PC-9 (cell line): ENCODE data around the gene ZER1. TPM values are rescaled to one million over a fixed set of nuclear protein-coding genes. Genes with fewer than 3 reads are reported as not detected.

ENCODE experiments used
- BruUV-seq: library from RNA; stranded (reverse); fragments of 400-500 nt; replicated peaks from 2 replicates; lab custom pipeline; 2021; lab: Mats Ljungman, UMichigan
- CTCF ChIA-PET: fragments of 300-600 bp; sonication (Branson Sonifier 250); formaldehyde crosslinking; loops from one replicate; lab custom pipeline; 2022; ENCODE audit warnings: antibody characterized with exemption; lab: Charles Lee
- POLR2A ChIA-PET: fragments of 300-600 bp; sonication (Branson Sonifier 250); formaldehyde crosslinking; loops from one replicate; lab custom pipeline; 2022; ENCODE audit warnings: antibody characterized with exemption; ENCODE audit not compliant: unreplicated experiment; lab: Charles Lee
- DNase-seq, 2 experiments: peaks; one replicate each; pipeline versions ENCODE4 v3.0.0 to v3.0.0-alpha.2; 2015 to 2022; ENCODE audit warnings: mixed read lengths in 1 of 2
- H2AFZ ChIP-seq: fragments of 200-600 bp; sonication (generic); 2 replicates; pipeline ENCODE4 v1.8.1; 2017; ENCODE audit warnings: antibody characterized with exemption
- H3F3A ChIP-seq: fragments of 200-600 bp; sonication (generic); 2 replicates; pipeline ENCODE4 v1.8.1; 2017; ENCODE audit warnings: antibody characterized with exemption, mild to moderate bottlenecking, low read depth; ENCODE audit not compliant: insufficient read depth
- H3K27ac ChIP-seq: fragments of 200-600 bp; sonication (generic); 2 replicates; pipeline ENCODE4 v1.6.1; 2016; ENCODE audit warnings: mixed run types
- H3K27me3 ChIP-seq: fragments of 200-600 bp; sonication (generic); 2 replicates; pipeline ENCODE4 v1.6.1; 2016; ENCODE audit warnings: low read depth, mixed run types; ENCODE audit not compliant: insufficient read depth
- H3K36me3 ChIP-seq: fragments of 200-600 bp; sonication (generic); 2 replicates; pipeline ENCODE4 v1.6.1; 2016; ENCODE audit warnings: low read depth, mixed run types
- H3K4me1 ChIP-seq: fragments of 200-600 bp; sonication (generic); replicated peaks from 2 replicates; pipeline ENCODE4 v1.6.1; 2016; ENCODE audit warnings: mixed run types; ENCODE audit not compliant: insufficient read depth
- H3K4me2 ChIP-seq: fragments of 200-600 bp; sonication (generic); 2 replicates; pipeline ENCODE4 v1.6.1; 2017; ENCODE audit warnings: mixed run types
- H3K4me3 ChIP-seq: fragments of 200-600 bp; sonication (generic); 2 replicates; pipeline ENCODE4 v1.6.1; 2016; ENCODE audit warnings: mixed run types
- H3K79me2 ChIP-seq: fragments of 200-600 bp; sonication (generic); 2 replicates; pipeline ENCODE4 v1.6.1; 2017; ENCODE audit warnings: low read depth, mixed run types
- H3K9me2 ChIP-seq: fragments of 200-600 bp; sonication (generic); 2 replicates; pipeline ENCODE4 v1.8.1; 2017; ENCODE audit warnings: mild to moderate bottlenecking; ENCODE audit not compliant: insufficient read depth
- H3K9me3 ChIP-seq: fragments of 200-600 bp; sonication (generic); 2 replicates; pipeline ENCODE4 v1.8.1; 2016; ENCODE audit warnings: low read depth; ENCODE audit not compliant: insufficient read depth
- H4K20me1 ChIP-seq: fragments of 200-600 bp; sonication (generic); 2 replicates; pipeline ENCODE4 v1.8.1; 2017; ENCODE audit not compliant: insufficient read depth
- EZH2 ChIP-seq: fragments of 200-600 bp; sonication (generic); IDR thresholded peaks from 2 replicates; pipeline ENCODE4 v1.8.0; 2017; ENCODE audit warnings: antibody characterized with exemption, low read depth
- intact Hi-C: fragments of 100-400 bp; cut with micrococcal nuclease; formaldehyde crosslinking; loops from one replicate; pipeline ENCODE4 v1.10.0; 2022; ENCODE audit not compliant: unreplicated experiment
- total RNA-seq: library from RNA; stranded (reverse); gene quantifications from 2 replicates; pipeline ENCODE4 v1.2.3, GENCODE V29; 2021
- TF ChIP-seq, protein P1 (sequence below): fragments of 200-600 bp; sonication (generic); conservative IDR thresholded peaks from 2 replicates; pipeline ENCODE4 v1.6.1; 2017; ENCODE audit warnings: mixed run types, antibody characterized with exemption, mild to moderate bottlenecking, moderate library complexity

Gene ZER1
- total RNA-seq, 1 experiment from 2014 or later: 65.2 TPM

- POLR2A ChIA-PET: interaction anchor here (0.6 kb wide), 1 partner anchor 54 kb away, joined by 3 read pairs; the partner anchor contains the start of gene ENDOG
- no peak for DNase-seq
- TF ChIP-seq EZH2: no peak
- TF ChIP-seq, protein P1, sequence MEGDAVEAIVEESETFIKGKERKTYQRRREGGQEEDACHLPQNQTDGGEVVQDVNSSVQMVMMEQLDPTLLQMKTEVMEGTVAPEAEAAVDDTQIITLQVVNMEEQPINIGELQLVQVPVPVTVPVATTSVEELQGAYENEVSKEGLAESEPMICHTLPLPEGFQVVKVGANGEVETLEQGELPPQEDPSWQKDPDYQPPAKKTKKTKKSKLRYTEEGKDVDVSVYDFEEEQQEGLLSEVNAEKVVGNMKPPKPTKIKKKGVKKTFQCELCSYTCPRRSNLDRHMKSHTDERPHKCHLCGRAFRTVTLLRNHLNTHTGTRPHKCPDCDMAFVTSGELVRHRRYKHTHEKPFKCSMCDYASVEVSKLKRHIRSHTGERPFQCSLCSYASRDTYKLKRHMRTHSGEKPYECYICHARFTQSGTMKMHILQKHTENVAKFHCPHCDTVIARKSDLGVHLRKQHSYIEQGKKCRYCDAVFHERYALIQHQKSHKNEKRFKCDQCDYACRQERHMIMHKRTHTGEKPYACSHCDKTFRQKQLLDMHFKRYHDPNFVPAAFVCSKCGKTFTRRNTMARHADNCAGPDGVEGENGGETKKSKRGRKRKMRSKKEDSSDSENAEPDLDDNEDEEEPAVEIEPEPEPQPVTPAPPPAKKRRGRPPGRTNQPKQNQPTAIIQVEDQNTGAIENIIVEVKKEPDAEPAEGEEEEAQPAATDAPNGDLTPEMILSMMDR: no peak
- CTCF ChIA-PET: interaction anchor here (0.5 kb wide), 1 partner anchor 81 kb away, joined by 5 read pairs; no protein-coding TSS in a partner anchor
- Histone ChIP-seq H3K4me2 (no peak overlapping the region), H3K9me3 (no peaks in the 10 kb centered on the region), H3K4me3 (no peak overlapping the region), H4K20me1 (no peaks in the 10 kb centered on the region), H3F3A (no peaks in the 10 kb centered on the region), H2AFZ (no peak overlapping the region), H3K9me2 (no peaks in the 10 kb centered on the region), H3K4me1 (no peaks in the 10 kb centered on the region), H3K27ac (no peak overlapping the region), H3K36me3 (no peaks in the 10 kb centered on the region; the same call in 1 of the 2 replicates), H3K79me2 (peaks cover 10% of the 10 kb centered on the region; the same call in 1 of the 2 replicates), H3K27me3 (no peaks in the 10 kb centered on the region)
- intact Hi-C loops: no loop called here
- no TSS peak for BruUV-seq
Measured at GRCh38 chr9:128764361-128764760, 7.4 kb downstream of the ZER1 start.

DNA sequence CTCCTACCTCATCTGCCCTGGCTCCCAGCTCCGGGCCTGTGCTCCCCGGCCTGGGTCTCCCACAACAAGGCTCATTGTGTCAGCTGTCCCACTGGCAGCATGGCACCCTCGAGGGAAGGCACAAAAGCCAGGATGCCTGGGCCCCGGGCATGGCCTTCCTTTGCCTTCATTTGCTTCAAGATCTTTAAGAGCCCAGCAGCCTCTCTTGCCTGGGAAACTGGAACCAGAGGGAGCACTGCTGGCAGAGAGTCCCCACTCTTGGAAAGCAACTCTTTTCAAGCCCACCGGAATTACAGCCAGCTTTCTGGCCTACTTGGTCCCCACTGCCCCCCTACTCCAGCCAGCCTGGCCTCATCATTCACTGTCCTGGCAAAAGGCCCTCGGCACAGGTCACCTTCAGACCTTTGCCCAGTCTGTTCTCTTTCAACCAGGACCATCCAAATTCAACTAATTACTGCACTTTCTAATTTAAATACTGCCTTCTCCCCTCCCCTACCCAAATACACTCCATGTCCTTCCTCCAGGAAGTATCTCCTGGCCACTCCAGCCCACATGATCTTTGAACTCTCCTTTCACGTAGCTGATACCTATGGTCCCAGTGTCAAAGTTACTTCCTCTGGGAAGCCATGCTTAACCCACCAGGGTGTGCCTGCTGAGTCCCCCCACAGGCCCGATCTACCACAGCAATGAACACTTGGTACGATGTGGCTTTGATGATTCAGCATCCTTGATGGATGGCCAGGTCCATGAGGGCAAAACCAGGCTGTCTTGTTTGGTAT is 8.9 kb downstream of the ZER1 start:
- intact Hi-C loops: no loop called here
- Histone ChIP-seq H3K9me3 (no peaks in the 10 kb centered on the region), H3K4me3 (no peak overlapping the region), H2AFZ (no peak overlapping the region), H3K27me3 (no peaks in the 10 kb centered on the region), H3F3A (no peaks in the 10 kb centered on the region), H3K36me3 (no peaks in the 10 kb centered on the region; the same call in 1 of the 2 replicates), H4K20me1 (no peaks in the 10 kb centered on the region), H3K79me2 (no peaks in the 10 kb centered on the region), H3K27ac (no peak overlapping the region), H3K4me2 (no peak overlapping the region), H3K9me2 (no peaks in the 10 kb centered on the region), H3K4me1 (no peaks in the 10 kb centered on the region)
- BruUV-seq: no TSS peak
- no peak for DNase-seq
- TF ChIP-seq, protein P1: no peak
- CTCF ChIA-PET: no interaction called here
- POLR2A ChIA-PET: no interaction called here

GRCh38 chr9:128757602-128758001 is 14.1 kb downstream of the ZER1 start:
- intact Hi-C loops: no loop called here
- Histone ChIP-seq H3K27ac (no peak overlapping the region), H3K27me3 (no peaks in the 10 kb centered on the region), H3K79me2 (no peaks in the 10 kb centered on the region), H3K4me3 (no peak overlapping the region), H3K4me1 (no peaks in the 10 kb centered on the region), H3K36me3 (no peaks in the 10 kb centered on the region), H4K20me1 (no peaks in the 10 kb centered on the region), H3F3A (no peaks in the 10 kb centered on the region), H3K9me3 (no peaks in the 10 kb centered on the region), H3K4me2 (no peak overlapping the region), H3K9me2 (no peaks in the 10 kb centered on the region), H2AFZ (no peak overlapping the region)
- no peak for DNase-seq
- POLR2A ChIA-PET: interaction anchor here (0.6 kb wide), 1 partner anchor 50 kb away, joined by 3 read pairs; no protein-coding TSS in a partner anchor
- CTCF ChIA-PET: no interaction called here
- TF ChIP-seq, protein P1: no peak
- no peak for TF ChIP-seq EZH2
- BruUV-seq: no TSS peak
